ENCODE measurements around the gene TMEM144. TPM values are rescaled to one million over a fixed set of nuclear protein-coding genes. Genes with fewer than 3 reads are reported as not detected.

Gene TMEM144
- total RNA-seq, 5 donors from 2014 or later (not counting 1 experiment from before 2014, with no cell fraction given), result 0.09 to 0.32 TPM; not detected in 3

DNA sequence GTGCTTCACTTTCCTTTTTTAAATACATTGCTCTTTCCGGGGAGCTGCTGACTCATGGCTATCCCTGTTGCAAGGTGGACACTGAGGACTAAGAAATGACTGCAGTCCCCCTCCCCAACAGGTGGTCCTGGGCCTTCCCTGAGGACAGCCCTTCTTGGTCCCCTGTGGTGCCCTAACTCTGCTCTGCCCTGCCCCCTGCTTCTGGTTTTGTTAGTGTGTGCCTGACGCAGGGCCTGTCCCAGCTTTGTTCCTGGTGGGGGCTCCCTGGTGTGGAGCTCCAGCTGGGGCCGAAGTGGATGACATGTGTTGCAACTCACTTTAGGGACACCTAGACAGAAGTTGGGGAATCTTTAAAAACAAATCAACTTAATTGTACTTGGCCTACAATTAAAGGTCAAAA, 81.9 kb downstream of the TMEM144 start:
- H3K4me1 ChIP-seq (ENCODE audit: control insufficient read depth in 1 of 2, extremely low read depth in 1 of 2, insufficient read depth in 2 of 2, low read length in 2 of 2), result no peaks in the 10 kb centered on the region
- H3K27me3 Mint-ChIP-seq, result peaks cover 2 to 8% of the 10 kb centered on the region in 2 donors
- POLR2A ChIA-PET, result no interaction called here
- no peak overlapping the region for H3K27ac Mint-ChIP-seq
- DNase-seq (no peak), ATAC-seq (replicated peaks in 1 of 4) (no peak)
- no peaks in the 10 kb centered on the region for H3K4me1 Mint-ChIP-seq
- H3K36me3 Mint-ChIP-seq, result no peaks in the 10 kb centered on the region
- H3K4me3 Mint-ChIP-seq, result no peak overlapping the region
- H3K4me3 ChIP-seq (ENCODE audit: control insufficient read depth in 1 of 2, extremely low read depth in 1 of 2, low read length in 1 of 2), result no peak overlapping the region
- H3K9me3 Mint-ChIP-seq, result peaks cover 5 to 10% (median 10%) of the 10 kb centered on the region in 3 donors
- no peaks in the 10 kb centered on the region for H3K9me3 ChIP-seq
- CTCF ChIA-PET, result no interaction called here
- H3K36me3 ChIP-seq (ENCODE audit: control insufficient read depth in 2 of 2, extremely low read depth in 1 of 2, insufficient read depth in 1 of 2, low read length in 1 of 2), result no peaks in the 10 kb centered on the region
- no peak overlapping the region for H3K27ac ChIP-seq (ENCODE audit: low read length)
- WGBS (ENCODE audit: insufficient coverage), result 80% methylated on average over 1 of the region's 3 CpGs
- H3K27me3 ChIP-seq (replicated peaks in 1 of 2; ENCODE audit: control insufficient read depth in 2 of 2, extremely low read depth in 1 of 2, insufficient read depth in 2 of 2, low read length in 1 of 2), result peaks cover 0 to 4% of the 10 kb centered on the region in 2 experiments

DNA sequence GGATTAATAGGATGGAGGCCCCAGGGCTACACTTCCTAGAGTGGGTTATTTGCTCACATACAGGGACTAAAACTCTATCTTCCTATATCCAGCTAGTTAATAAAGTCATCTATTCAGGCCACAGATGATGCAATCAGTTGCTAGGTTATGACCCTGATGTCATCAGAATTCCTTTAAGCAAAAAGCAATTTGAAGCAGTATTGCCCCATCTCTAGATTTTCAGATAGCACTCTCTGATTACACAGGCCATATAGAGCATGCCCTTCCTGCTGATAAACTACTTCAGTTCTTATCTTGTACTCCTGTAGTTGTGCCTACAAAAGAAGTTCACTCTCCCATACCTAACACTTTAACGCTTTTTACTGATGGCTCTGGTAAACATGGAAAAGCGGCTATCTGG, 84.8 kb downstream of the TMEM144 start:
- peaks cover 0 to 4% of the 10 kb centered on the region in 2 experiments for H3K27me3 ChIP-seq (replicated peaks in 1 of 2; ENCODE audit: control insufficient read depth in 2 of 2, extremely low read depth in 1 of 2, insufficient read depth in 2 of 2, low read length in 1 of 2)
- no peak for ATAC-seq (replicated peaks in 1 of 4)
- no peaks in the 10 kb centered on the region for H3K4me1 ChIP-seq (ENCODE audit: control insufficient read depth in 1 of 2, extremely low read depth in 1 of 2, insufficient read depth in 2 of 2, low read length in 2 of 2)
- Mint-ChIP-seq H3K27me3 (peaks cover 2 to 8% of the 10 kb centered on the region in 2 donors), H3K4me3 (no peak overlapping the region), H3K27ac (no peak overlapping the region), H3K4me1 (no peaks in the 10 kb centered on the region), H3K36me3 (no peaks in the 10 kb centered on the region), H3K9me3 (peaks cover 5 to 10% (median 10%) of the 10 kb centered on the region in 3 donors)
- DNase-seq, result no peak
- POLR2A ChIA-PET, result no interaction called here
- no peak overlapping the region for H3K4me3 ChIP-seq (ENCODE audit: control insufficient read depth in 1 of 2, extremely low read depth in 1 of 2, low read length in 1 of 2)
- H3K36me3 ChIP-seq (ENCODE audit: control insufficient read depth in 2 of 2, extremely low read depth in 1 of 2, insufficient read depth in 1 of 2, low read length in 1 of 2), result no peaks in the 10 kb centered on the region
- WGBS (ENCODE audit: insufficient coverage), result no CpG with 5 or more reads among the region's 2 CpGs
- CTCF ChIA-PET, result no interaction called here
- H3K9me3 ChIP-seq, result no peaks in the 10 kb centered on the region
- no peak overlapping the region for H3K27ac ChIP-seq (ENCODE audit: low read length)

DNA sequence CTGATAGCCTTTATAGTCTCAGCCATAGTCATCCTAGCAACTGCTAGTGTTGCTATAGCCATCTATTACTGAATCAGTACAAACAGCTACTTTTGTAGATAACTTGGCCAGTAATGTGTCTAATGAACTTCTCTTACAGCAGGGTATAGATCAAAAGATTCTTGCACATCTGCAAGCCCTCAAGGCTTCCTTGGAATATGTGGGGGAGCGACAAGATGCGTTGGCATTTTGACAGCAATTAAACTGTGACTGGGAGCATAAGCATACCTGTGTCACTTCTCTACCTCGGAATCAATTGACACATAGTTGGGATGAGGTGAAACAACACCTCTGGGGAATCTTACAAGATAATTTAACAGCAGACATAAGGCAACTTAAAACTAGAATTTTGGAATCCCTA, 87.6 kb downstream of the TMEM144 start:
- H3K36me3 ChIP-seq (ENCODE audit: control insufficient read depth in 2 of 2, extremely low read depth in 1 of 2, insufficient read depth in 1 of 2, low read length in 1 of 2), result no peaks in the 10 kb centered on the region
- Mint-ChIP-seq H3K9me3 (peaks cover 3 to 7% (median 6%) of the 10 kb centered on the region in 3 donors), H3K4me1 (no peaks in the 10 kb centered on the region), H3K27ac (no peak overlapping the region), H3K4me3 (no peak overlapping the region), H3K36me3 (no peaks in the 10 kb centered on the region), H3K27me3 (peaks cover 0 to 4% of the 10 kb centered on the region in 2 donors)
- no peaks in the 10 kb centered on the region for H3K9me3 ChIP-seq
- CTCF ChIA-PET, result no interaction called here
- DNase-seq (no peak), ATAC-seq (replicated peaks in 1 of 4) (no peak)
- no peak overlapping the region for H3K27ac ChIP-seq (ENCODE audit: low read length)
- H3K4me3 ChIP-seq (ENCODE audit: control insufficient read depth in 1 of 2, extremely low read depth in 1 of 2, low read length in 1 of 2), result no peak overlapping the region
- H3K4me1 ChIP-seq (ENCODE audit: control insufficient read depth in 1 of 2, extremely low read depth in 1 of 2, insufficient read depth in 2 of 2, low read length in 2 of 2), result no peaks in the 10 kb centered on the region
- POLR2A ChIA-PET, result no interaction called here
- WGBS (ENCODE audit: insufficient coverage), result no CpG with 5 or more reads among the region's 3 CpGs
- no peaks in the 10 kb centered on the region for H3K27me3 ChIP-seq (replicated peaks in 1 of 2; ENCODE audit: control insufficient read depth in 2 of 2, extremely low read depth in 1 of 2, insufficient read depth in 2 of 2, low read length in 1 of 2)

DNA sequence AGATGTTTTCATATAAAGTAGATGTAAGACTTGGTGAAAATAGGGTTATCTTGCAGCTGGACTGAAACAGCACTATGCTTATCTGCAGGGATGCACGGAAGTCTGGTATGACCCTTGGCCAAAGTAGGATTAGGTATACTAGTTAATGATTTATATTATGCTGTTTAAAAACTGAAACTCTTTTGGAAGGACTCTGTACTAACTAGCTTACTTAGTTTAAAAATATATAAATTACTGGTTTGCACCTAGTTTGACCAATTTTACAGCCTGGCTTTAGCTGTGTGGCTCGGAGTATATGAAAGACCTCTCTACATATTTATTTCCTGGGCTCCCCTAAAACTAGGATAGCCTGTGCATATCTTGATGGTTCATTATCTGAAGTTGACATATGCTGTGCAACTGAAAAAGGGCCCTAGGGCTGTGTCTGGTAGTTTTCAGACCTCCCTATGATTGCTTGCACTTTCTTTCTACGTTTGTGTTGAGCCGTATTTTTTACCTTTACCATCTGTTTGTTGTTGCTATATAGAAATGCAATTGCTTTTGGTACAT, 89.2 kb downstream of the TMEM144 start:
- peaks cover 0 to 4% of the 10 kb centered on the region in 2 donors for H3K27me3 Mint-ChIP-seq
- H3K4me1 ChIP-seq (ENCODE audit: control insufficient read depth in 1 of 2, extremely low read depth in 1 of 2, insufficient read depth in 2 of 2, low read length in 2 of 2), result no peaks in the 10 kb centered on the region
- no peak for DNase-seq
- H3K4me3 ChIP-seq (ENCODE audit: control insufficient read depth in 1 of 2, extremely low read depth in 1 of 2, low read length in 1 of 2), result no peak overlapping the region
- no CpG with 5 or more reads among the region's 4 CpGs for WGBS (ENCODE audit: insufficient coverage)
- peaks cover 0 to 12% (median 6%) of the 10 kb centered on the region in 3 donors for H3K9me3 Mint-ChIP-seq
- no peaks in the 10 kb centered on the region for H3K4me1 Mint-ChIP-seq
- H3K27me3 ChIP-seq (replicated peaks in 1 of 2; ENCODE audit: control insufficient read depth in 2 of 2, extremely low read depth in 1 of 2, insufficient read depth in 2 of 2, low read length in 1 of 2), result no peaks in the 10 kb centered on the region
- no peak overlapping the region for H3K27ac ChIP-seq (ENCODE audit: low read length)
- CTCF ChIA-PET, result no interaction called here
- H3K27ac Mint-ChIP-seq, result no peak overlapping the region
- no peak overlapping the region for H3K4me3 Mint-ChIP-seq
- no peaks in the 10 kb centered on the region for H3K9me3 ChIP-seq
- no peaks in the 10 kb centered on the region for H3K36me3 Mint-ChIP-seq
- no peak for ATAC-seq (replicated peaks in 1 of 4)
- POLR2A ChIA-PET, result no interaction called here
- no peaks in the 10 kb centered on the region for H3K36me3 ChIP-seq (ENCODE audit: control insufficient read depth in 2 of 2, extremely low read depth in 1 of 2, insufficient read depth in 1 of 2, low read length in 1 of 2)

DNA sequence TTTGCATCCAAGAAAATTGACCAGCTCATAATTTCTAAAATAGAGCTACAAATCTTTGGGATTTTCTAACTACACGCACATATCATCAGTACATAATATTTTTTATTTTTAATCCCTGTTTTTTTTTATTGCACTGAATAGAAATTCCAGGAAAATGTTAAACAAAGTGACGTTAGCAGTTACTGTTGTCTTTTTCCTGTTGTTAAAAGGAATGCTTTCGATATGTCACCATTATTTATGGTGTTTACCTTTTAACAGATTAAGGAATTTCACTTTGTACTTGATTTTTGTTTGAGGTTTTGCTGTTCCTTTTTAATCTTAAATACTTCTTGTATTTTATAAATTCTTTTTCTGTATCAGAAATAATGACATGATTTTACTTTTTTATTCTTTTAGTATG, 89.7 kb downstream of the TMEM144 start:
- Histone ChIP-seq H3K9me3 (no peaks in the 10 kb centered on the region), H3K36me3 (ENCODE audit: control insufficient read depth in 2 of 2, extremely low read depth in 1 of 2, insufficient read depth in 1 of 2, low read length in 1 of 2) (no peaks in the 10 kb centered on the region), H3K4me1 (ENCODE audit: control insufficient read depth in 1 of 2, extremely low read depth in 1 of 2, insufficient read depth in 2 of 2, low read length in 2 of 2) (no peaks in the 10 kb centered on the region), H3K27ac (ENCODE audit: low read length) (no peak overlapping the region), H3K27me3 (replicated peaks in 1 of 2; ENCODE audit: control insufficient read depth in 2 of 2, extremely low read depth in 1 of 2, insufficient read depth in 2 of 2, low read length in 1 of 2) (no peaks in the 10 kb centered on the region), H3K4me3 (ENCODE audit: control insufficient read depth in 1 of 2, extremely low read depth in 1 of 2, low read length in 1 of 2) (no peak overlapping the region)
- Mint-ChIP-seq H3K27me3 (peaks cover 0 to 4% of the 10 kb centered on the region in 2 donors), H3K36me3 (no peaks in the 10 kb centered on the region), H3K4me3 (no peak overlapping the region), H3K9me3 (peaks cover 0 to 10% (median 3%) of the 10 kb centered on the region in 3 donors), H3K4me1 (no peaks in the 10 kb centered on the region), H3K27ac (no peak overlapping the region)
- ChIA-PET POLR2A (no interaction called here), CTCF (no interaction called here)
- no peak for DNase-seq
- no peak for ATAC-seq (replicated peaks in 1 of 4)
- WGBS (ENCODE audit: insufficient coverage), result no CpG with 5 or more reads among the region's 3 CpGs

DNA sequence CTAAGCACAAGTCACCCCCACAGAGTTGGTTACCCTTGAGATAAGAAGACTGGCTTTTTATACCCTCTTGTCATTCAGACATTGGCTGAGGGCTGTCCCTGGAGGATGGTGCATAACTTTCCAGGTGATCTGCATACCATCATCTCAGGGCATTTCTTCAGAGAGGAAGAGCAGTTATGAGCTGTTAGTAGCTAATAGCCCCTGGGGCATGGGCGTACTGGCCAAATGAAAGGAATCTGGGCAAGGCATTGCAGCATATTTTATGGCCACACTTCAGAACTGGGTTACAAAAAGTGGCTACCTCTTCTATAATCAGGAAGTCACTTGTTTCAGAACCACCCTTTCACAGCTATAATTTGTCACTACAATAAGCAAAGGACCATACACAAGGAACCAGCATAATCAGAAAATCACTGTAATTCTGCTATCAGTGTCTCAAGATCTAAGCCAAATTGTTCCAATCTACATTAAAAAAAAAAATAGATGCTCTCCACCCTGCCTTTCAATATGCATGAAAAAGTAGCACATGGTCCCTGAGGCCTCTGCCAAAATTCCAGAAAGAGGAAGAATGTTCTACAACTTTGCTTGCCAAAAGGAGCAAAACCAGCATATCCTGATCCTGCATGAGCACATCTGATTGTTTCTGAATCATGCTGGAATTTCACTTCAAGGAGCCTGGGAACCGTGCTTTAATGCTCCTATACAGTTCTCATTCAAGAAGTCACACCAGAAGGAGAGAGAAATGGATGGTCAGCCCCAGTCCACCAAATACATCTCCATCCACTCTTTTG, 92.0 kb downstream of the TMEM144 start:
- no peak for DNase-seq
- no peaks in the 10 kb centered on the region for H3K9me3 ChIP-seq
- ChIA-PET POLR2A (no interaction called here), CTCF (no interaction called here)
- no peak overlapping the region for H3K27ac ChIP-seq (ENCODE audit: low read length)
- H3K9me3 Mint-ChIP-seq, result peaks cover 0 to 5% (median 0%) of the 10 kb centered on the region in 3 donors
- no peak for ATAC-seq (replicated peaks in 1 of 4)
- H3K4me3 Mint-ChIP-seq, result no peak overlapping the region
- no peaks in the 10 kb centered on the region for H3K4me1 Mint-ChIP-seq
- WGBS (ENCODE audit: insufficient coverage), result 60% methylated on average over 1 of the region's 2 CpGs
- H3K27ac Mint-ChIP-seq, result no peak overlapping the region
- H3K36me3 Mint-ChIP-seq, result no peaks in the 10 kb centered on the region
- no peaks in the 10 kb centered on the region for H3K36me3 ChIP-seq (ENCODE audit: control insufficient read depth in 2 of 2, extremely low read depth in 1 of 2, insufficient read depth in 1 of 2, low read length in 1 of 2)
- no peaks in the 10 kb centered on the region for H3K27me3 ChIP-seq (replicated peaks in 1 of 2; ENCODE audit: control insufficient read depth in 2 of 2, extremely low read depth in 1 of 2, insufficient read depth in 2 of 2, low read length in 1 of 2)
- H3K4me3 ChIP-seq (ENCODE audit: control insufficient read depth in 1 of 2, extremely low read depth in 1 of 2, low read length in 1 of 2), result no peak overlapping the region
- H3K4me1 ChIP-seq (ENCODE audit: control insufficient read depth in 1 of 2, extremely low read depth in 1 of 2, insufficient read depth in 2 of 2, low read length in 2 of 2), result no peaks in the 10 kb centered on the region
- H3K27me3 Mint-ChIP-seq, result peaks cover 0 to 4% of the 10 kb centered on the region in 2 donors

All from T-cell (primary cell).